Activated CD8-positive, alpha-beta memory T cell treated with anti-CD3 and anti-CD28 coated beads for 36 hours (primary cell): ENCODE data around the gene TSNAX. TPM values are rescaled to one million over a fixed set of nuclear protein-coding genes. Genes with fewer than 3 reads are reported as not detected.

ENCODE experiments used
- total RNA-seq, 2 experiments: library from RNA; stranded (reverse); gene quantifications; one replicate each; pipeline ENCODE4 v1.2.3, GENCODE V29; 2021

The TSNAX gene
- total RNA-seq, 2 experiments from 2014 or later: 45.8 to 47.6 TPM

Other genes with a start within 250 kb of the TSNAX start
- 10 to 100 TPM; 13.3 to 13.6 TPM for gene EXOC8, start 190.8 kb upstream of the TSNAX start, total RNA-seq
- 10 to 100 TPM; 10.1 to 11.3 TPM for gene SPRTN, start 190.4 kb upstream of the TSNAX start, total RNA-seq
- gene EGLN1, start 106.4 kb upstream of the TSNAX start, total RNA-seq: 10 to 100 TPM; 36.0 to 37.8 TPM
- 1 to 10 TPM; 1.1 to 1.6 TPM for gene DISC1, start 98.1 kb downstream of the TSNAX start, total RNA-seq